Measurements from ENCODE around the gene PHLDB3. TPM values are rescaled to one million over a fixed set of nuclear protein-coding genes. Genes with fewer than 3 reads are reported as not detected.

PHLDB3 gene
- total RNA-seq, 6 donors from 2014 or later, result 1.8 to 22.6 (median 13.8) TPM

GRCh38 chr19:43471091-43471490 lies 33.5 kb downstream of the PHLDB3 start:
- Histone ChIP-seq H3K27ac (no peak overlapping the region), H3K27me3 (no peaks in the 10 kb centered on the region), H3K9me3 (no peaks in the 10 kb centered on the region), H3K4me3 (no peak overlapping the region), H3K4me1 (peaks cover 7 to 16% (median 13%) of the 10 kb centered on the region in 4 donors), H3K36me3 (no peaks in the 10 kb centered on the region)
- ATAC-seq (ENCODE audit: low FRiP score in 2 of 2), result no peak
- DNase-seq, result no peak
- TF ChIP-seq EP300 (IDR thresholded peaks at IDR 0.05), result no peak
- no peak for TF ChIP-seq CTCF (IDR thresholded peaks at IDR 0.05)
- TF ChIP-seq POLR2AphosphoS5 (IDR thresholded peaks at IDR 0.05), result no peak
- no peak for TF ChIP-seq POLR2A (IDR thresholded peaks at IDR 0.05)
- WGBS, 2 donors, result 69 to 95% methylated on average over 3 to 5 of the region's 5 CpGs

- no peak overlapping the region for H3K4me3 ChIP-seq
- 61 to 74% methylated on average over 10 of the region's 10 CpGs for WGBS, 2 donors
- TF ChIP-seq POLR2AphosphoS5 (IDR thresholded peaks at IDR 0.05), result no peak
Observed at GRCh38 chr19:43470288-43470687, 34.3 kb downstream of the PHLDB3 start.

GRCh38 chr19:43469160-43469480 lies 35.4 kb downstream of the PHLDB3 start:
- DNase-seq (no peak), ATAC-seq (ENCODE audit: low FRiP score in 2 of 2) (no peak)
- Histone ChIP-seq H3K27ac (peak overlapping the region in 1 of 4 donors; percentile 38), H3K4me3 (no peak overlapping the region), H3K4me1 (peaks cover 8 to 17% (median 11%) of the 10 kb centered on the region in 4 donors), H3K36me3 (no peaks in the 10 kb centered on the region), H3K9me3 (no peaks in the 10 kb centered on the region), H3K27me3 (no peaks in the 10 kb centered on the region)
- WGBS, 2 donors, result 44 to 60% methylated on average over 1 of the region's 1 CpG
- TF ChIP-seq CTCF (IDR thresholded peaks at IDR 0.05), result no peak
- no peak for TF ChIP-seq POLR2A (IDR thresholded peaks at IDR 0.05)
- no peak for TF ChIP-seq EP300 (IDR thresholded peaks at IDR 0.05)
- no peak for TF ChIP-seq POLR2AphosphoS5 (IDR thresholded peaks at IDR 0.05)

More at GRCh38 chr19:43470288-43470687, 34.3 kb downstream of the PHLDB3 start:
- DNase-seq, result no peak
- ATAC-seq (ENCODE audit: low FRiP score in 2 of 2), result no peak
- H3K27me3 ChIP-seq, result no peaks in the 10 kb centered on the region
- H3K9me3 ChIP-seq, result no peaks in the 10 kb centered on the region
- H3K36me3 ChIP-seq, result no peaks in the 10 kb centered on the region
- peaks cover 3 to 17% (median 10%) of the 10 kb centered on the region in 4 donors for H3K4me1 ChIP-seq
- no peak overlapping the region for H3K27ac ChIP-seq

- ATAC-seq (ENCODE audit: low FRiP score in 2 of 2), result no peak
- WGBS, 2 donors, result 90 to 94% methylated on average over 4 of the region's 4 CpGs
- Histone ChIP-seq H3K36me3 (no peaks in the 10 kb centered on the region), H3K4me3 (no peak overlapping the region), H3K27ac (peak overlapping the region in 1 of 4 donors; percentile 38), H3K27me3 (no peaks in the 10 kb centered on the region), H3K4me1 (peaks cover 8 to 23% (median 14%) of the 10 kb centered on the region in 4 donors), H3K9me3 (no peaks in the 10 kb centered on the region)
- TF ChIP-seq CTCF (IDR thresholded peaks at IDR 0.05), result no peak
- TF ChIP-seq POLR2AphosphoS5 (IDR thresholded peaks at IDR 0.05), result no peak
- no peak for TF ChIP-seq POLR2A (IDR thresholded peaks at IDR 0.05)
- no peak for TF ChIP-seq EP300 (IDR thresholded peaks at IDR 0.05)
- no peak for DNase-seq
Observed at GRCh38 chr19:43468354-43469159, 36.0 kb downstream of the PHLDB3 start.

- H3K9me3 ChIP-seq, result no peaks in the 10 kb centered on the region
- H3K4me1 ChIP-seq, result peaks cover 8 to 25% (median 17%) of the 10 kb centered on the region in 4 donors
- no peak overlapping the region for H3K27ac ChIP-seq
- WGBS, 2 donors, result 75 to 78% methylated on average over 4 of the region's 4 CpGs
- H3K27me3 ChIP-seq, result no peaks in the 10 kb centered on the region
- DNase-seq, result no peak
- ATAC-seq (ENCODE audit: low FRiP score in 2 of 2), result no peak
- no peak overlapping the region for H3K4me3 ChIP-seq
- TF ChIP-seq CTCF (IDR thresholded peaks at IDR 0.05) (no peak), EP300 (IDR thresholded peaks at IDR 0.05) (no peak), POLR2A (IDR thresholded peaks at IDR 0.05) (no peak), POLR2AphosphoS5 (IDR thresholded peaks at IDR 0.05) (no peak)
- H3K36me3 ChIP-seq, result no peaks in the 10 kb centered on the region
Observed at GRCh38 chr19:43467730-43468129, 36.8 kb downstream of the PHLDB3 start.
